ENCODE results near the gene MAK.
"Not testable (repeated sequence)": the region's sequence is repeated elsewhere in the genome, so short reads cannot be mapped to it uniquely, and the experiment has no call there.

- not testable (repeated sequence) for TF ChIP-seq EZH2 (IDR thresholded peaks at IDR 0.05; ENCODE audit: low read length)
- TF ChIP-seq, protein P1, sequence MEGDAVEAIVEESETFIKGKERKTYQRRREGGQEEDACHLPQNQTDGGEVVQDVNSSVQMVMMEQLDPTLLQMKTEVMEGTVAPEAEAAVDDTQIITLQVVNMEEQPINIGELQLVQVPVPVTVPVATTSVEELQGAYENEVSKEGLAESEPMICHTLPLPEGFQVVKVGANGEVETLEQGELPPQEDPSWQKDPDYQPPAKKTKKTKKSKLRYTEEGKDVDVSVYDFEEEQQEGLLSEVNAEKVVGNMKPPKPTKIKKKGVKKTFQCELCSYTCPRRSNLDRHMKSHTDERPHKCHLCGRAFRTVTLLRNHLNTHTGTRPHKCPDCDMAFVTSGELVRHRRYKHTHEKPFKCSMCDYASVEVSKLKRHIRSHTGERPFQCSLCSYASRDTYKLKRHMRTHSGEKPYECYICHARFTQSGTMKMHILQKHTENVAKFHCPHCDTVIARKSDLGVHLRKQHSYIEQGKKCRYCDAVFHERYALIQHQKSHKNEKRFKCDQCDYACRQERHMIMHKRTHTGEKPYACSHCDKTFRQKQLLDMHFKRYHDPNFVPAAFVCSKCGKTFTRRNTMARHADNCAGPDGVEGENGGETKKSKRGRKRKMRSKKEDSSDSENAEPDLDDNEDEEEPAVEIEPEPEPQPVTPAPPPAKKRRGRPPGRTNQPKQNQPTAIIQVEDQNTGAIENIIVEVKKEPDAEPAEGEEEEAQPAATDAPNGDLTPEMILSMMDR (optimal IDR thresholded peaks at IDR 0.05 in 1 of 3, IDR thresholded peaks at IDR 0.05 in 1 of 3, conservative IDR thresholded peaks at IDR 0.05 in 1 of 3; ENCODE audit: extremely low read depth in 1 of 3, insufficient read depth in 2 of 3, low read length in 3 of 3) = not testable (repeated sequence)
These were observed 24.7 kb upstream of the MAK start for GRCh38 chr6:10863031-10863430.
